GM19395 (cell line): ENCODE measurements around the gene GRK1.
"Not testable (repeated sequence)": the region's sequence is repeated elsewhere in the genome, so short reads cannot be mapped to it uniquely, and the experiment has no call there.

Source experiments
- ATAC-seq: cut with Tn5 transposase; IDR thresholded peaks from one replicate; pipeline ENCODE4 v1.9.1; 2021; ENCODE audit warnings: mild to moderate bottlenecking, moderate library complexity; ENCODE audit not compliant: unreplicated experiment

The GRK1 gene

DNA sequence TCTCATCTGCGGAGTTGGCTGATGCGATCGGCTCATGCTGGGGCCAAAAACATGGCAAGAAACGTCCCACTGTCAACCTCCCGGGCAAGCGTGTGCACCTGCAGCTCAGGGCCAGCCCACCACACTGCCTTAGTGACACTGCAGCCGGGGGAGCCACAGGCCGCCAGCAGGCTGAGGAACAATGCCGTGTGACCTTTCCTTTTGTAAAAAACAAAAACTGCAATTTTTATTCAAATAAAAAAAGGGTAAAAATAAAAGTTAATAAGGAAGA, 73.2 kb downstream of the GRK1 start:
- ATAC-seq, result no peak

DNA sequence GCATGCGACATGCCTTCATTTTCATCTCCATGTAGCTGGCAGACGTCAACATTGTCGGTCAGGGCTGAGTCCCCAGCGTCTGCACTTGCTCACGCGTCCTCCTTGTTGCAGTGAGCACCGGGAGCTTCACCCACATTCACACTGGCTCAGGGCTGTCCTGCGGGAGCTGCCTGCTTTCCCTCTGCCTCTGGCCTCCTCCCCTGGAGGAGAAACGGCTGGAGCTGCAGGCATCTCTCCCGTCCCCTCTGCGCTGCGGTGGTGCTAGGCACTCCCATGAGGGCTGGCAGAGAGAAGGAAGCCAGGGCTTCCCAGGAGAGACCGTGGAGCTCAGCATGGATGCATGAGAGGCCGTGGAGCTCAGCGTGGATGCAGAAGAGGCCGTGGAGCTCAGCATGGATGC, 73.6 kb downstream of the GRK1 start:
- no peak for ATAC-seq

DNA sequence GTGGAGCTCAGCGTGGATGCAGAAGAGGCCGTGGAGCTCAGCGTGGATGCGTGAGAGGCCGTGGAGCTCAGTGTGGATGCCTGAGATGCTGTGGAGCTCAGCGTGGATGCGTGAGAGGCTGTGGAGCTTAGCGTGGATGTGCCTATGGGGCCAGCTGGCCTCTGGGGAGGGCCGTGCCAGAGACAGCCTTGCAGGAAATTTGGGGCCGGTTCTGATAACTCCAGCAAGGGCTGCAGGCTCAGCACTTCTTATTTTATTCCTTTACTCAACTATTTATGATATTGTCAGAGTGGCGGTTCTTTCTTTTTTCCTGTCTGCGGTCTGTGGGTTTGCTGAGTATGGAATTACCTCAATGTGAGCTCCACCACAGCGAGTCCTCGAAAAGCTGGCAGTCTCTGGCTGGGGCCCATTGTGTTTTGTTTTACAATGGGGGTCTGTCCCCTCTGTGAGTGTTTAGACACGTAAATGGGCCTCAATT, 74.2 kb downstream of the GRK1 start:
- no peak for ATAC-seq

DNA sequence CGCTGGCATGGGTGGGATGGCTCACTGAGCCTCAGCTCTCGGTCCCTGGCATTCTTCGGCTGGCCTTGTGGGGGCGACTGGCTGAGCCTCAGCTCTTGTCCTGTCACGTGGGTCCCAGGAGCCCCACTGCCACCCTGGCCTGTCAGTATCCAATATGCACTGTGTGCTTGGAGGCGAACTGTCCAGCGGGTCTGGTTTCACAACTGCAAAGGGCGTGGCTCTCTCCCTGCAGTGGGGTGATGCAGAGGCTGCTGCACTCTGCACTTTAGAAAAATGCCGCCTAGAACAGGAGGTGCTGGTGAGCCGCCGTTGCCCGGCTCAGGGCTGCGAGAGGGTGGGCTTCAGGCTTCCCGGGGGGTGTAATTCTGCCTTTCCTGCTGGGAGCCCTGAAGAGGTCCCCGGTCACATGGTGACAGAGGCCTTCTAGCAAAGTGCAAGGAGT, 75.0 kb downstream of the GRK1 start:
- no peak for ATAC-seq

DNA sequence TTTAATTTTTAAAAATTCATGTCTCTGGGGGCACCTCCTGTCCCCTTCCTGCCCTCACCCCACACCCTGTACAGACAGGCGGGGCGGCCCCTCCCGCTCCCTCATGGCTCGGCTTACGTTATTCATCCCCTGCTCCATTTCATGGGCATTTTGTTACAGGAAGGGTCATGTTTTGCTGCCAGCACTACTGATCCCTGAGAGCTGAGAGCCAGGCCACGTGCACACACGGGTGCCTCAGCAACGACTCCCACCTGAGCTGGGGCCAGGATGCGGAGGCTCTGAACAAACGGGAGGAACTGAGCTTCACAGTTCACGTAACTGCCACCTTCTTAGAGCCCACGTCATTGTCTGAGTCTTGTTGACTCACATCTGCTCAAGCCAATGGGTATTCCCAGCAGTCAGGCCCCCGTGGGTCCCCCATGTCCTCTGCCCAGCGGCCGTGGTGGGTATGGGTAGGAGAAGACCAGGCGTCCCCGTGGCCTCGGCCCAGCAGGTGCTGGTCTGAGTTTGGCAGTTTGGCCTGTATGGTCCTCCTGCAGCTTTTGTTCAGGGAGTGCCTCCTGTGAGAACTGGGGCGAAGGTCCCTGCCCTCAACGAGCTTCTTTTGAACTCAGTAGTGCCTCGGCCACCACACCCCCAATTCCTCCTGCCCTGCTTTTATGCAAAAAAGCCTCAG, 75.6 kb downstream of the GRK1 start:
- no peak for ATAC-seq

DNA sequence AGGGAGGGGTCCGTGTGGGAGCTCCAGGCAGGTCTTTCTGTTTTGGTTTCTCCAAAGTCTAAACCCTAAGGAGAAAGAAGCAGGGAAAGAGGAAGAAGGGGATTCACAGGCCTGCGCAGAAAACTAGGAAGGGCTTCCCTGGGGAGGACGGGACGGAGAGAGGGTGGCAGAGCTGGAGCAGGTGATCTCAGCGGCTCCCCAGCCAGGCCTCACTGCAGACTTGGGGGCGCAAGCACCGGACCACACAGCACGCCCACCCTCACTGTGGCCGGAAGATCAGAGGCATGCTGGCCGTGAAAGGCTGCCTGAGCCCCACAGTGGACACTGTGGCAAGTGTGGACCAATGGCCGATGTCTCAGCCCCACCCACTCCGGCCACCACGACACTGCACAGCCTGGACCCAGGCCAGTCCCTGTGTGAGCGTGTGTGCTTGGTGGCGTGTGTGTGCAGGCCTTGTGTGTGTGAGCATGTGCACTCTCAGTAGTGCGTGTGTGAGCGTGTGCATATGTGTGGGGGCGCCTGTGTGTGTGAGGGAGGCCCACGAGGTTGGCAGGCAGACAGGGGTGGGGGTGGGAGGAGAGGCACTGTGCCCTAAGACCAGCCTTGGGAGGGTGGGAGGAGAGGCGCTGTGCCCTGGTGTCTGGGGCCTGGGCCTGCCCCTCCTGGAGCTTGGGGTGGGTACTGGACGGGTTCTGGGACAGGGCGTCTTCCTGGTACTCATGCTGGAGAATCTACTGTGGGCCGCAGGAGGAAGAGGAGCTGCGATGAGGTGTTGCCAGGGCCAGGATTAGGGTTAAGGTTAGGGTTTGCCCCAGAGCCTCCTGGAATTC, 76.6 kb downstream of the GRK1 start:
- ATAC-seq, result no peak

DNA sequence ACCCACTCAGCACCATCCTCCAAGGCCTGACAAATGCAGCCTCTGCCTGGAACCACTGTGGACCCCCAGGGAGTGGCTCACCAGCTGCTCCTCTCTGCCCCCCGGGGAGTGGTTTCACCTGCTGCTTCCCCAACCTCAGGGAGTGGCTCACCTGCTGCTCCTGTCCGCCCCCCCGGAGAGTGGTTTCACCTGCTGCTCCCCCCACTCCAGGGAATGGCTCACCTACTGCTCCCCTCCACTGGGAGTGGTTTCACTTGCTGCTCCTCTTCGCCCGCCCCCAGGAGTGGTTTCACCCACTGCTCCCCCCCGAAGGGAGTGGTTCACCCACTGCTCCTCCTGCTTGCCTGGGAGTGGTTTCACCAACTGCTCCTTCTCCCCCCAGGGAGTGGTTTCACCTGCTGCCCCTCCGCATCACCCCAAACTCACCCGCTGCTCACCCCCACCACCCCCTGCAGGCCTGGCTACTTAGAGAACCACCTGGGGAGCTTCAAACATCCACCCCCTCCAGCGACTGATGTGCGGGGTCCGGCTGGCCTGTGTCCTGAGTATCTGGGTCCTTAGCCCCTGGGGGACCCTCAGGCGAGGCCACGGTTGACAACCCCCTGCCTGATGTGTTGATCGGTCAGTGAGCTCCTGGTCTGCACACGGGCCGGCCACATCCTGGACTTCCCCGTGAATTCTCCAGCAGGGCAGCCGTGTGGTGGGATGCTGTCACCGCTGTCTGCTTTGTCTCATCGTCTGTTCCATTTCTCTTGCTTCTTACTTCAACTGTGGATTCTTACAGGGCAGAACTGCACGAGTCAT, 77.4 kb downstream of the GRK1 start:
- ATAC-seq, result no peak

DNA sequence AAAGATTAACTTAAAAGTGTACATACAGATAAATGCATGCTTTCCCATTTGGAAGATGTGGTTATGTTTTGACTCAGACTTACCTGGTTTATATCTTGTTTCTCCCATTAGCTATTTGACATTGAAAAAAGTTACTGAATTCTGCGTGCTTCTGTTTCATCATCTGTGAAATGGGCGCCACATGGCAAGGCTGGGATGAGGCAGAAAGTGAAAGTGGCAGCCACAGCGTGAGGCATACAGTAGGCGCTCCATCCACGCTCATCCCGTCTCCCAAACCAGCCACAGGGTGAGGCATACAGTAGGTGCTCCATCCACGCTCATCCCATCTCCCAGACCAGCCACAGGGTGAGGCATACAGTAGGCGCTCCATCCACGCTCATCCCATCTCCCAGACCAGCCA, 78.0 kb downstream of the GRK1 start:
- no peak for ATAC-seq

DNA sequence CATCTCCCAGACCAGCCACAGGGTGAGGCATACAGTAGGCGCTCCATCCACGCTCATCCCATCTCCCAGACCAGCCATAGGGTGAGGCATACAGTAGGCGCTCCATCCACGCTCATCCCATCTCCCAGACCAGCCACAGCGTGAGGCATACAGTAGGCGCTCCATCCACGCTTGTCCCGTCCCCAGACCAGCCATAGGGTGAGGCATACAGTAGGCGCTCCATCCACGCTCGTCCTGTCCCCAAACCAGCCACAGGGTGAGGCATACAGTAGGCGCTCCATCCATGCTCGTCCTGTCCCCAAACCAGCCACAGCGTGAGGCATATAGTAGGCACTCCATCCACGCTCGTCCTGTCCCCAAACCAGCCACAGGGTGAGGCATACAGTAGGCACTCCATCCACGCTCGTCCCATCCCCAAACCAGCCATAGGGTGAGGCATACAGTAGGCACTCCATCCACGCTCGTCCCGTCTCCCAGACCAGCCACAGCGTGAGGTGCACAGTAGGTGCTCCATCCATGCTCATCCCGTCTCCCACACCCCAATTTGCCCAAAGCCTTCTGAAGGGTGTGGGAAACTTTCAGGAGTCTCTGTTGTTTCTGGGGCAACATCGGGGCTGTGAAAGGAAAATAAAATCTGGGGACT, 78.6 kb downstream of the GRK1 start:
- ATAC-seq, result not testable (repeated sequence)

DNA sequence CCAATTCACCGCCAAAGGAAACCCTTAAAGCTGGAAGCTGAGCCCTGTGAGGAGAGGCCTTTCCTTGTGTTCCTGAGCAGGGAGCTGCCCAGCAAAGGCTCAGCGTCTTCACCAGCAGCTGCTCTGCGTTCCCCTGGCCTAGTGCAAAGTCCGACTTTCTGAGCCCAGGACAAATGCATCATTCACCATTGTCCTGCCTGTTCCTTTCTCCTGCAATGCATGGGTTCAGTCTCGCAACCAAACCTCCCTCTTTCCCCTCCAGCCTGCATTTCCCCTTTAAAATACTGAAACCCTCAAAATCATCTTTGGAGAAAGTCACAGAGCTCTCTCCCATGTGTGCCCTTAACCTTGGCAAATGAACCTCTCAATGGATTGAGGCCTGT, 79.1 kb downstream of the GRK1 start:
- ATAC-seq, result no peak

DNA sequence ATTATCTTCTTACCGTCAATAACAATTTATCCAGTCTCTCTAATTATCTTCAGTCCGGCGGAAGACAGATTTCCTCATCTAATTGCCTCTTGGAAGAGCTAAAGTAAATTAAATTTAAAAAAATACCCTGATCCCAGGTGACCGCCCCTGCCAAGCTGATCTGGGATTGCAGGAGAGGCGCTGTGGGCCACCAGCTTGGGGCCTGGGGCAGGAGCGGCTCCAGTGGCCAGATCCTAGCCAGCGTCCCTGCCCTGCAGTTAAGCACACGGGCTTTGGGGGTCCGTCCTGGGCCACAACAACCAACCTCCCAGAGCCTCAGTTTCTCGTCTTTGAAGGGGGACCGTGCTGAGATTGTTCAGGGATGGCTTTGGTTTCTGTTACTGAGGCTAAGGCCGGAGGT, 79.7 kb downstream of the GRK1 start:
- ATAC-seq, result no peak

DNA sequence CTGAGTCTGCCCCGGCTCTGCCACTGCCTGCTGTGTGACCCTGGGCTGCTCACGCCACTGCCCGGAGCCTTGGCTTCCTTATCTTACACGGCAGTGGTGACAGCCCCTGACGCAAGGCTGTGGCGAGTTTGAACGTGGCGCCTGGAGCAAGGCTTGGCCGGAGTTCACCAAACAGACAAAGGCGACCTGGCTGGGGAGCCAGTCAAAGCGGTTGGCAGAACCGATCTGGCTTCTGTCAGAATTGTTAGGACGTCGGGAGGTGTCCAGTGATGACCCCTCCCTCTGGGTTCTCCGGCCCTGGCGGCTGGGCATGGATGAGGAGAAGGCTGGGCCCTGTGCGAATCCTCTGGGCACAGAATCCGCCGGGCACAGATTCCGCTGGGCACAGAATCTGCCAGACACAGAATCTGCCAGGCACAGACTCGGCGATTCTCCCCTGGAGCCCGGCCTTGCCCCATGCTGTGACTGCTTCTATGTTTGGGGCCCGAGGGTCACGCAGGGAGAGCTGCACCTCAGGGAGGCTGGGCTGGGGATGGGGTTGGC, 80.3 kb downstream of the GRK1 start:
- no peak for ATAC-seq

DNA sequence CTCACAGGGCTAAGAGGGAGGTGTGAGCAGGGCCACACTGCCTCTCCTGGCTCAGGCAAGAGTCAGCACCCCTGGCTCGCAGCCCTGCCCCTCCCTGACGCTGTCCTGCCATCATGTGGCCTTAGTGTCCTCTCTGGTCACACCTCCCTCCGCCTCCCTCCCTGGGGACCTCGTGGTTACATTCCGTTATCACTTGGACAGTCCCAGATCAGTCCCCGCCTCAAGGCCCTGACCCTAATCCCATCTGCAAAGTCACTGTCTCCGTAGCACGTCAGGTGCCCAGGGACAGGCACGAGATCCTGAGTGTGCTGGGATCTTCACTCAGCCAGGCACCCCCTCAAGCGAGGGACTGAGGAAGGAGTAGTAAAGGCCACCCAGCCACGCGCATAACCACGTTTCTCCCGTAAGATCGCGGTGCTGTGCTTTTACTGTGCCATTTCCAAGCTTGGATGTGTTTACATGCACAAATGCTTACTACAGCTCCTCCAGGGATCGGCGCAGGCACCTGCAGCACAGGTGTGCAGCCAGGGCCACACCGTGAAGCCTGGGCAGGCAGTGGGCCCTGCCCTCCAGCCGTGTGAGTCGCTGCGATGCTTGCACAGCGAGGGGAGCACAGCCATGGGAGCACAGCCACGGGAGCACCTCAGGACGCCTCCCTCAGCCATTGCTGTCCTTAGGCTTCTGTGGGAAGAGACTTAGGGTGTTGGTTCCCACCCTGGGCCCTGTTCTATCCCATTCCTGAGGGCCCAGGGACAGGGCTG, 81.3 kb downstream of the GRK1 start:
- no peak for ATAC-seq

DNA sequence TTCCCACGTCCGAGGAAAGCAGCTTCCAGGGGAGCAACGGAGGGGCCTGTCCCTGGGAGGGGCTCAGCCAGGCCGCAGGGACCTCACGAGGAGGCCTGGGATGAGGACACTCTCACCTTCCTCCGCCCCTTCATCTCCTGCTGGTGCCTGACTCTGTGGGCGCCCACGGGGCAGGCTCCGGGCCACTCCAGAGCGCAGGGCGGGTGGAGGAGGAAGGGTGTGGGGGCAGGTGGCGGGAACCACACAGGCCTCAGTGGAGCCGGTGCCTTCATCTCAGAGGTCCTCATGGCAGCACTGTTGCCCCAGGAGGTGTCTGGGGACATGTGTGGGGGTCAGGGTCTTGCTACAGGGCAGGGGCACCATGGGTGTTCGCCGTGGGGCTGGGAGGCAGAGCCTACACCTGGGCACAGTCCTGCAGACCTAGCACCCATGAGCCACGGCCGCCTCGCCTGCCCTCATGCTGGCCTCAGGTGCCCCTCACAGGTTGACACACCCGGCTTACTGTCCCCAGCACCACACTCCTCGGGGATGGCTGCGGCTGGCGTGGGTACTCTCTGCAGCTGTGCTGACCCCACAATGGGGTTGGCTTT, 81.9 kb downstream of the GRK1 start:
- ATAC-seq, result no peak

DNA sequence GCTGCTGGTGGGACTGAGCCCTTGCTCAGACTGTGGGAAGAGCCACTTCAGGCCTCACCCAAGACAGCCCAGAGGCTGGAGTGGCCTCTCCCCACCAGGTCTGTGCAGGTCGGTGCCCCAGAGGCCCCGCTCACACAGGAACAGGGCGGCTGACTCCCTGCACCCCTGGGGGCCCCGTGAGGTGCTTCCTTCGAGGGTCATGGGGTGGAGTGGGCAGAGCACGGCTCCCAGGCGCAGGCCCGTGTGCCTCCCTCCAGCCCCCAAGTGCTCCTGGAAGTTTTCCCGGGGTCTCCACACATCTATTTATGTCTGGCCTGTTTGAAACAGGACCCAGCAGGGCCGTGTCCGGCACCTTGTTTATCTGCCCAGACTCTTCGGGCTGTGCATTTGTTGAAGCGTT, 82.5 kb downstream of the GRK1 start:
- ATAC-seq, result no peak

DNA sequence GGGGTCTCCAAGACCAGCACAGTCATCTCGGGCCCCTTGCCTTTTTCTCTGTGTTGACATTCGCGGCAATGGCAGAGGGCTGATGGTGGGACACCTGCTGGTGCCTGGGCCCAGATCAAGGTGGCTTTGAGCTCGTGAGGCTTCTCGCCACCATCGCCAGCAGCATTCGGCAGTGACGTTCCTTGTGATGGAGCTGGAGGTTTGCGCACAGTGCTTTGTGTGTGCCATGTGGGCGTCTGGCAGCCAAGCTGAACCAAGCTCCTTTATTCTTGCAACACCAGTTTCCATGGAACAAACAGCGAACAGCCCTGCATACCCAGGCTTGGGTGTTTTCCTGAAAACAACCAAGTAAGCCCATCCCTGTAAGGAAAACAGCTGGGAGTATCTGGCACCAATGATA, 82.9 kb downstream of the GRK1 start:
- ATAC-seq, result no peak

DNA sequence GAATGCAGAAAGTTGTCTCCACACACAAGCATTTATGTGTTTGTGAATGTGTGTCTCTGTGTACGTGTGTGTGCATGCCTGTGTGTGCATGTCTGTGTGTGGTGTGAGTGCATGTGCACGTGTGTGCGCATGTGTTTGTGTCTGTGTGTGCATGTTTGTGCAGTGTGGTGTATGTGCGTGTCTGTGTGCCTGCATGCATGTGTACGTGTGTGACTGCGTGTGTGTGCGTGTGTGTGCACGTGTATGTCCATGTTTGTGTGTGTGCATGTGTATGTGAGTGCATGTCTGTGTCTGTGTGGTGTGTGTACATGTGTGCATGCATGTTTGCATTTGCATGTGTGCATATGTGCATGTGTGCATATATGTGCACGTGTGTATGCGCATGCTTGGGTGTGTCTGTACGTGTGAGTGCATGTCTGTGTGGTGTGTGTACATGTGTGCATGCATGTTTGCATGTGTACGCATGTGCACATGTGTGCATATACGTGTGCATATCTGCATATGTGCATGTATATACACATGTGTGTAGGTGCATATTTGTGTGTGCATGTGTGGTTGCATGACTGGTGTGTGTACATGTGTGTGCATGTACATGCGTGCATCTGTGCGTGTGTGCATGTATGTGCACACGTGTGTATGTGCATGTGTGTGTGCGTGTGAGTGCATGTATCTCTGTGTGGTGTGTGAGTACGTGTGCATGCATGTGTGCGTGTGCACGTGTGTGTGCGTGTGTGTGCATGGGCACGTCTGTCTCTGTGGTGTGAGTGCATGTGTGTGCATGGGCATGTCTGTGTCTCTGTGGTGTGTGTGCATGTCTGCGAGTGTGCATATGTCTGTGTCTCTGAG, 83.8 kb downstream of the GRK1 start:
- no peak for ATAC-seq

DNA sequence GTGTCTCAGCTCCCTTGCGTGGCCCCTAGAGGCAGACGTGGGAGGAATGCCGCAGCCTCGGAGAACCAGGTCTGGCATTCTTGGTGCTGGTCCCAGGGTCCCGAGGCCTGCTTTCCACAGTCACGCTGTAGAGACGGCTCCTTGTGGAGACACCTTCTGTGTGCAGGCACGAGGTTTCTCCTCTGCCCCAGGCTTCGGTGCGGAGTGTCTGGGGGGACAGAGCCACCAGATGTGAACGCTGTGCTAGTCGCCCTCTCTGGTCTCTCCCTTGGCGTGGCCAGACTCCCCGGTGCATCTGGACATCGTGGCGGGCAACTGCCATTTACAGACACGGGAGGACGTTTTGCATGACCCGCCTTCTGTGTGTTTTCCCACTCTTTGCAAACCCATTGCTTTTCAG, 84.5 kb downstream of the GRK1 start:
- no peak for ATAC-seq
